HG02610 (cell line): ENCODE data around the gene RAB15.

Experiments
- ATAC-seq: cut with Tn5 transposase; IDR thresholded peaks from one replicate; pipeline ENCODE4 v1.9.1; 2021; ENCODE audit warnings: mild to moderate bottlenecking, moderate library complexity; ENCODE audit not compliant: unreplicated experiment

The RAB15 gene

DNA sequence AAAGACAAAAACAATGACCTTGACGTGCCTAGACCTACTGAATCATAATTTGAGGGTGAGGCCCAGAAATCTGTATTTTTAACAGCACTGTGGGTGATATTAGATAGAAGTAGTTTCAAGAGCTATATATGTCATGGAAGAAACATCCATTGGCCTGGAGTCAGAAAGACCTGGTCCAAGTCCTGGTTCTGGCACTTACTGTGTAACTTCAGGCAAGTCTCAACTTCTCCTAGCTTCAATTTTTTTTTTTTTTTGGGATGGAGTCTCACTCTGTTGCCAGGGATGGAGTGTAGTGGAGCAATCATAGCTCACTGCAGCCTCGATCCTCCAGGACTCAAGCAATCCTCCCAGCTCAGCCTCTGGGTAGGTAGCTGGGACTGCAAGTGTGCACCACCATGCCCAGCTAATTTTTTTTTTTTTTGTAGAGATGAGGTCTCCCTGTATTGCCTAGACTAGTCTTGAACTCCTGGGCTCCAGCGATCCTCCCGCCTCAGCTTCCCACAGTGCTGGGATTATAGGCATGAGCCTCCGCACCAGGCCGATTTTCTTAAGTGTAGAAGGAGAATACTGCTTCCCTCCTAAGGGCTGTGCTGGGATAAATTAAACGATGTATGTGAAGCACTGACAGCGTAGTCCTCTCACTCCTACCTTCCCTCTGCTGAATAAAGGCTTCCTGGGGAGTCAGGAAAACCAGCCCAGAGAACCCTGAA is 15.3 kb downstream of the RAB15 start:
- no peak for ATAC-seq

DNA sequence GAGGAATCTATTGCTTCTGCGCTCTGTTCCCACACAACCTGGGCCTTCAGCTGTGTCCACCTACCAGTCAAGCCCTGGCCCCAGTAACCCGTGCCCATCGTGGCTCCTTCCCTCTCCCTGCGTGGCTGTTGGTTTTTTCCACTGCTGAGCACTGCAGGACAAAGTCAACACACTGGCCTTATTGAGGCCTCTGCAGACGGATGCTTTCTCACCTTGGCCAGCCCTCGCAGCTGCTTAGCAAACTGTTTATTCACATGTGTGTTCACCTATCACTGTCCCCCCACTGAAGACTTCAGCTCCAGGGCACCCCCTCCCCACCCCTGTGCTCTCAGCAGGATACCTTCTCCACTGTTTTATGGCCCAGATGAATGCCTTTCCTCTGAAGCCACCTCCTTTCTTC is 16.8 kb downstream of the RAB15 start:
- no peak for ATAC-seq

DNA sequence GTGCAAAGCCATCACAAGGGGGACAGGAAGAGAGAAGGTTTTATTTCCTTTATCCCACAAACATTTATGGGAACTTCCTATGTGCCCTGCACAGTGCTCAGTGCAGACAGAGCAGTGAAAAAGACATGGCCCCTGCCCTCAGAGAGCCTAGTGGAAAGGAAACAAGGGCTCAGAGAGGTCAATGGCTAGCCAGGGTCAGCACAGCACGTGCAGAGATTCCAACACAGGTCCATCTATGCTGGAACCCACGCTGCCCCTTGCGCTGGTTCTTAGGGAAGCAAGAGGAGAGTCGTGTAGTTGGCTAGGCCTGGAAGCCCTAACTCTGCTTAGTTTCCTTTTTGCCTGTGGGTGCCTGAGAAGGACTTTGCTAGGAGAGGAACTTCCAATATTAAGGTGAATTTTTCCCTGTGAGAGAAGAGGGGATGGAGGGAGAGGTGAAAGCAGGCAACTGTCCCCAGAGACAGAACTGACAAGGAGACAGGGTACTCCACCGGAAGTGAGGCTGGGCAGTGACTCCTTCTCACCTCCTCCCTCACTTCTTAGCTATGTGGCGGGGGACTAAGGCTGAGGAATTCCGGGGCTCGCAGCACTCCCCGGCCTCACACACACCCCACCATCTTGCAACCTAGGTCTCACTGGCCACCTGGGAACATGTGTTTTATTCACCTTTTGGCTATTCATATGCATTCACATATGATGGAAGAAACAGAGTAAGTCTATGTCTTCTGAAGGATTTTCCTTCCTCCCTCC is 17.5 kb downstream of the RAB15 start:
- ATAC-seq, result no peak

DNA sequence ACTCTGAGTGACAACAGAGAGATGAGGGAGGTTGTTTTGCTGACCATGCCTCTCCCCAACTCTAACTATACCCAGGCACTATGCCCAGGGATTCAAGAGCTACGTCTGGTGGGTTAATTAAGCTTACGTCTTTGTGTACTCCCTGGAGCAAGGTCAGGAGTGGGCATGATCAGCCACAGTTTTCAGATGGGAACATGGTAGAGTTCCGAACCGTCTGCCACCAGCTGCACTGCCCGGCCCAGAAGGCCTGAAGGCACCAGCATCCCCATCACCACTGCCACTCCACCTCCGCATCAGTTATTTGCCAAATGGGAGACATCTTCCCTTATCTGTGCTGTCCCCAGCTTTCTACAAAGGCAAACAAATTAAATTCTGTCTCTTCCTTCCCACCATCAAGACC is 18.5 kb downstream of the RAB15 start:
- no peak for ATAC-seq

DNA sequence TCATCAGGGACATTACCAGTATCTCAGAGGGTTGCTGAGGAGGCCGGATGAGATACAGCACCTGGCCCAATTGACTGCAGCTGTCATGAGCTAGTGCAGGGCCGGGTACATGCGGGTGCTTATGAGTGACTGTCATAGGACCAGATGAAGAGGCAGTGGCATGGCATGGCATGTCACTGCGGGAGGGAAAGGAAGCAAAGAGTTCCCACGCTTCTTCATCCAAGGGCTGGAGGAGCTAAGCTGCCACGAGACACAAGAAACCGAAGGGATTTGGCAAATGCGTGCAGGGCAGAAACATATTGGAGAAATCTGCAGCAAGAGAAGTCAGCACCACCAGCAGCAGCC is 18.9 kb downstream of the RAB15 start:
- ATAC-seq, result no peak

DNA sequence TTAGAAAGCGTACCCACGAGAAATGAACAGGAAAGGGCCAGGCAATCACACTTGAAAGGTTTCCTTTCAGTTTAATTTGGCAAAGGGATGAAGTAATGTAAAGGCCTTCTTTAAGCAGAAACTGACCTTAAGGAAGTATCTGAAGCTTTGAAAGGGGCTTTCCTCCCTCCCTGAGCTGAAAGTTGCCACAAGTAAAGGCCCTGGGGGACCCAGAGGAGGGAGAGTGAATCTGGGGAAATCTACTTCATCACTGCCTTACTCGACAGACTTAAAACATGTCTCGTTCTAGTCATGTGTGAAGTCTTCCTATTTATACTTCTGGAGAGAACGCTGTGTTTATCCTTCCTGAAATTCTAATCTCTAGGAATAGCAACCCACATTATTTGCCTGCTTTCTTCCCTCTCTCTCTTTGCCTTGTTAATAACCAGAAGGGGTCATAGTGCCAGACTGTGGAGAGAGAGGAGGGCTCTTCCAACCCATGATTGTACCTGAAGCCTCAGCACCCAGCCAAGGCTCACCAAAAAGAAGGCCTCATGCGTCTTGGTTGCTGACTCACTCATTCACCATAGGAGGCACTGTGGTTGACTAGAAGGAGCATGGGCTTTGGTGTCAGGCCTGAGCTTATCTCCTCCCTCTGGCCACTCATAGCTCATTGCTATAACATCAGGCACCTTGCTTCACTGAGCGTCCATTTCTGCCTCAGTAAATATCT is 19.4 kb downstream of the RAB15 start:
- peak; percentile 65 for ATAC-seq

DNA sequence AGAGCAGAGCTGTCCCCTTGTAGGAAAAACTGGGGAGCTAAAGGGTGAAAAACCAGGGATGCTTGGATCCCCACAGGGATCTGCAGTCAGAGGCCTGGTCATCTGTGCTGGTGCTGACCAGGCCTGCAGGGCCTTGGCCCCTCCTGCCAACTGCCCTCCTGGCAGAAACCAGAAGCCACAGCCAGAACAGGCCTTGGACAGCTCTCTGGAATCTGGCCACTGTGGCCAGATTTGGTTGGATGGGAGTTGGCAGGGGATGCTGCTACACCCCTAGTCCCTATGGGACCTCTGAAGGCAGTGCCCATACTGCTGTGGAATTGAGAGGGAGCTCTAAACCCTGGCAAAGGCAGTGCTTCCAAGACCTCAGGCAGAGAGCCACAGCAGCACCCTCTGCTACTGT is 20.4 kb downstream of the RAB15 start:
- no peak for ATAC-seq

DNA sequence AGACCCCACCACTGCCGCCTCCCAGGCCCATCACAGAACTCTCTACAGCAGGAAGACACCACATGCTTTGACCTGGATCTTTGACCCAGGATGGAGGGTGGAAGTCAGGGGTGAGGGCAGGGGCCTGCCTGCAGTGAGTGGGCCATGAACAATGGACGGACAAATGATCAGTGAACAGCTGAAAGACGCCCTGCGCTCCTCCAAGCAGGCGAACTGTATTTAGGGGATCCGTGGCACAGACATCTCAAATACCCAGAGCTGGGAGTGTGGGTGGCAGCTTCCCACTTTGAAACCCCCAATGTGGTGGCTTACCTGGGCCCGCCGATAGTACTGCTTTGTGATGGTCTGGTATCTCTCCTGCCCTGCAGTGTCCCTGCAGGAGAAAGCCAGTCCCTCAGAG is 20.8 kb downstream of the RAB15 start:
- ATAC-seq, result no peak

DNA sequence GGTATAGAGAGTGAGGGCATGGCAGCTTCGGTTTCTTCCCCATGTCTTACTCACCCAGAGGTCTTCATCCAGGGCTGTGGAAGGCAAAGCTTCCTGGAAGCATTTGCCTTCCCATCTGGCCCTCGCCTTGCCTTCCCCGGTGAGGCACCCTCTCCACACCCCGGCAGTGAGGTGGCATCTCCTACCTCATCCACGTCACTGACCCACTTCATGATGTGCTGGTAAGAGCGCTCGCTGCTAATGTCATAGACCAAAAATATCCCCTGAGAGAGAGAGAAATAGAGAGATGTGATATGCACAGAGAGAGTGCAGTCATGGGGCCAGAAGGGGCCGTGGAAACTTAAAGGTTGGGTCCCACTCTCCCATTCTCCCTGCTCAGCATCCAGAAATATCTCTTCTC is 21.2 kb downstream of the RAB15 start:
- ATAC-seq, result no peak

DNA sequence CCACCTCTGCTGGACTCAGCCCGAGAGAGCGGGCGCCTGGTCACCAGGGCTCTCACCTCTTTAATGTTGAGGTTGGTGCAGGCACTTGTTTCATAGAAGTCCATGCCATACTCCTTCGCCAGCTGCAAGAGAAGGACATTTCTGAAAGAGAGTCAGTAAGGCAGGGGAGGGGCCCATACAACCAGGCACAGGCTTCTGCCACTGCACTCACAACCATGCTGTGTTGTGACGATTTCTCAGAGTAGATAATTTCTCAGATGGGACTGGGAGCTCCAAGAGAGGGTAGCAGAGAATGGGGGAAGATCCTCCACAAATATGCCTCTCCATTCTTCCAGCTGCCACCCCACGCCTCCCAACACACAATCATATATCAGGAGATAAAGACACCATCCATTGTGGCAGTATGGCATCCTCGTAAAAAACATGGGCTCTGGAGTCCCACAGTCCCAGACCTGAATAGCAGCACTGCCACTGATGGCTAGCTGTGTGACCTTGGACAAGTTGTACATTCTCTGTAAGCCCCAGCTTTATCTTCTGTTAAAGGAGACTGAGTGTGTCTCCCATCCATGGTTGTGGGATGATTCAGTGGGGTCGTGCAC is 23.4 kb downstream of the RAB15 start:
- no peak for ATAC-seq

DNA sequence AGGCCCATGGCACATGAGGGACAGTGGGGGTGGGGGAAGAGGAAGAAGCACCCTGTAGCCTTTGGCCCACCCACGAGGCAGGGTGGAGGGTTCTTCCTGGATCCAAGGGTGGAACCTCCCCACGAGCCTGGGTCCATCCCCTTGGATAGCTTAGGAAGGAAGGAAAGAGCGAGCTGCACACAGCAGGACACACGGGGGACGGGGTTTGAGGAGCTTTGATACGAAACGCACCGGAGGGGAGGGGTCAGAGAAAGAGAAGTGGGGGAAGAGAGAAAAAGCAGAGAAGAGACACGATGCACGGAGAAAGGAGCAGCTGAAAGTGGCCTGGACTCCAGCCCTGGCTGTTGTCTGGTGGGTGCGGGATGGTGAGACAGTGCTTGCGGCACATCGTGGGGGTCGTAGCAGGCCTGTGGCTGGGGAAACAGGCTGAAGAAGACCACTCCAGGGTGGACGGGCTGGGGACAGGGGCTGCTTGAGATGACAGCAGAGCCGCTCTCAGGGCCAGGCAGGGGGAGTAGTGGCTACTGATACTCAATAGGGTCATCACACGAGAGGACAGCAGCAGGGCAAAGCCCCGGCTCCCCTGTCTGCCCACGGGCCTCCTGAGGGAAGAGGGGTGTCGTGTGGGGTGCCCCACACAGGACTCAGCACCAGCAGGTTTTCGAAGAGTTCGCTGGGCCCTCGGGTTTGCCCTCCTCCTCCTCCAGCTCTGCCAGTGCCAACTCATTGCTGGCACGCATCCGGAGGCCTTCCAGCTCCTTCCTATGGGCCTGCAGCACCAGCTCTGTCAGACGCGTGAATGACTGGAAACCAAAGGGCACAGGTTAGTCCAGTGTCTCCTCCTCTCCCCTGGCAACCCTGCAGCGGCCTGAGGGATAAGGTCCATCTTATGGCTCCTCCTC is 24.2 kb downstream of the RAB15 start:
- no peak for ATAC-seq

DNA sequence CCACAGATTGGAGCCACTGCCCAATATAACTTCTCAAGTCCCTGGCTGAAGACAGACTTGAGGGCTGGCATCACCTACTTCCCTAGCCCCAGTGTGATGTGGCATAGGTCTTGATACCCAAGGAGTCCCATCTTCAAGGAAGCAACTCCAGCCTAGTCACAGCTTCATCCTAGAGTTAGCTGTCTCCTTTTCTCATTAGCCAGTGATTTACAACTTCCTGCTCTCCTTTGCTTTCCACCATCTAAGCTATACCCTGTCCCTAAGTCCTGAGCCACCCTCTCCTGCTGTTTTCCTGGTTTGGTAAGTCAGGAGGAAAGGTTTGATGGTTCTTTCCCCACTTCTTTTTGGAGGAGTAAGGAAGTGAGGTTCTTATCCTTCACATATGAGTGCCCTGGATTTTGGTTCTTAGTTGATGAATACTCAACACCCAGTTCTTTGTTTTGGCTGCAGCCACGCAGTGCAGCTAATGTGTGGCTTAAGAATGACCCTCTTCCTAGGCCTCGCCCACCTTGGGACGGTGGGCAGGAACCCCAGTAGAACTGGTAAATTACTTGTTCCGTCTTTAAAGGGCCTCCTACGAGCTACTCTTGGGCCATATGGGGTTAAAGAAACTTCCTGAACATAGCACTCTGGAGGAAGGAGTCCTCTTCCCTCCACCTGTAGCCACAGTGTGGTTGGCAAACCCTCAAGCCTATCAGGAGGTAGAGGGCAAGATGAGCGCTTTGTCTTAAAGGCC is 25.7 kb downstream of the RAB15 start:
- no peak for ATAC-seq

DNA sequence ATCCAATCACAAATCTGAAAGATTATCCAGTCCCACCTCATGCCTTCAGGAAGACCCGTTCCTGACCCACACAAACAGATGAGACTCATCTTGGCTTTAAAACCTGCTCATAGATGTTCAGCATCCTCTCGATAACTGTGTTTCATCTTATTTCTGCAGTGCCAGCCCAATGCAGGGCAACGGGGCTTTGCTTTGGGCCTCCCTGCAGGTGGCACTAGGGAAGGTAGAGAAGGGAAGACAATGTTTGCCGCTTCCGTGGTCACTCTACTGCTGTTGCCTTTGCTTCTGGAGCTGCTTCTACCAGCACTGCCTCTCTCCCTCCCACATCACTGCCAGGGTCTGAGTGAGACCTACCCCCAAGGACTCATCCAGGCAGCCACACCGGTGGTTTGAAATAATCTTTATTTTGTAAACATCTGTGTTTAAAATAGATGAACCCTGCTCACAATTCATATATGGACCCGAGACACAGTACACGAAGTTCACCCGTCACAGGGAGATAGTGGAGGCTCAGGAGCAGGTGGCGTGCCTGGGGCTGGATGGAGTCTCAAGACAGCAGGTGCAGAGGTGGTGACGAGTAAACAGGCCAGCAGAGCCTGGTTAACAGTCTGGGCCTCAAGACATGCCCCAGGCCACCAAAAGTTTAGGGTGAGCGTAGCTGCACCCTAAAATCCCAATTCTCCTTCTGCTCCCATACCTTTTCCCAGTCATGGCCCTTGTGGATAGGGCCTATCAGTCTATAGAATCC is 26.5 kb downstream of the RAB15 start:
- ATAC-seq, result no peak

DNA sequence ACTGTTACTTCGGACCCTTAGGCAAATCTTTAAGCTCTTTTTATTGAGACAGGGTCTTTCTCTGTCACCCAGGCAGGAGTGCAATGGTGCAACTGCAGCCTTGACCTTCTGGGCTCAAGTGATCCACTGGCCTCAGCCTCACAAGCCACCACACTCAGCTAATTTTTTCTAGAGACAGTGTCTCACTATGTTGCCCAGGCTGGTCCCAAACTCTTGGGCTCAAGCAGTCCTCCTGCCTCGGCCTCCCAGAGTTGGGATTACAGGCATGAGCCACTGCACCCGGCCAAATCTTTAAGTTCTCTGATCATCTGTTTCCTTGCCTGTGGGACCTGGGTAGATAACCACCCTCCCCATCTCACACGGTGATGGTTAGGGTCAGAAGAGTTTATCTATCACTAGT is 27.3 kb downstream of the RAB15 start:
- ATAC-seq, result no peak

DNA sequence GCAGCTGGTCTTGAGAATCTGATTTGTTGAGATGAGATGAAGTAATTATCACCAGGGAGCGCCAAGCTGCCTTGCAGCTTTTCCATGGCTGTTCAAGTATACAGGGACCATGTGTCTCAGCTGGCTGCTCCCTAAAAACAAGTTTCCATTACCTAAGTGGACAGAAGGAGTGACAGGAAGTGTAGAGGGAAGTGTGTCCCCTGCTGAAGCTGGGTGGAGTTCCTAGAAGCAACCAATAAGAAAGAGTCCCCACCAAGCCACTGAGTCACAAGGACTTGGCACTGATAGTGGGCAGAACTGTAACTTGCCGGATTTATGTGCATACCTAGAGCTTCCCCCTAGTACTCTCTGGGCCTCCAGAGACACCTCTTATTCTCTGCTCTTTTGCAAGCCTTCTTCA is 28.1 kb downstream of the RAB15 start:
- no peak for ATAC-seq

DNA sequence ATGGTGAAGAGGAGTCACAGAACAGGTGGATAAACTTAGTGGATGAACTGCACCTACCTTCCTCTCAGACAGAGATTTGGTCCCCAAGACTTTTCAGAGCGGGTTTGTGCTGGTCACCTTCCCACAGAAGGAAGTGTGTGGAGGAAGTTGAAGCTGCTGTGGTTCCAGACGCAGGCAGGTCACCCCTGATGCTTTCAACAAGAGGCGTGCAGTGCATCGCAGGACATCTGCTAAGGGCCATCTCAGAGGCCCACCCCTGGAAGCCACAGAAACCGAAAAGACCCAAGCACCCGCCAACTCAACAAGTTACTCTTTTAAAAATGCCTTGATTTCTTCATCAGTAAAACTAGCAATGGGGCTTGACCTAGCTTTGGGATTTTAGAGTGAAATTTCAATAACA is 28.6 kb downstream of the RAB15 start:
- ATAC-seq, result no peak

DNA sequence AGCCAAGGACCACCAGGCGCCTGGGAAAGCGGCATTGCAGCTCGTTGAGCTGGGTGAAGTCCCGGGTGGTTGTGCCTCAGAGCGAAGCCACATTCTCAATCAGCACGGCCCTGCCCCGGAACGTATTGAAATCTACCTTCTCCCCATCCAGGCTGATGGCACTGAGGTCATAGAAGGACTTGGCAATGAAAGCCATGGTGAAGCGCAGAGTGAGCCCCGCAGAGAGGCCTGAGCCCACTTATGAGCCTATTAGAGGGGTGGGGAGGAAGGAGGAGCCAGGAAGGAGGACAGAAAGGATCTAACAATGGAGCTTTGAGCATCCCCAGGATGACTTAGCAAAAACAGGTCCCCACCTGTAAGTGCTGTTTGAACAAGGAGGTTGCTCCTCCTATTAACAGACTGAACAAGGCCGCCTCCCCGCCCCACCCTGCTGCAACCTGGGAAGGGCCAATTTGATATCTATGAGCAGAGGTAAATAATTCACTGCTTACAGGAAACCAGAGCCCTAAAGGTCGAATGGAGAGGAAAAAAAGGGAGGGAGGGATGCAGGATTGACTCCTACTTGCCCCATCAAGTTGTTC is 29.5 kb downstream of the RAB15 start, which contains the start of gene GPX2:
Gene GPX2, minus strand, starts transcription at position 215 of the 581 bp plus-strand sequence. Its CDS starts 19 bp downstream, at position 196.
- ATAC-seq, result no peak

DNA sequence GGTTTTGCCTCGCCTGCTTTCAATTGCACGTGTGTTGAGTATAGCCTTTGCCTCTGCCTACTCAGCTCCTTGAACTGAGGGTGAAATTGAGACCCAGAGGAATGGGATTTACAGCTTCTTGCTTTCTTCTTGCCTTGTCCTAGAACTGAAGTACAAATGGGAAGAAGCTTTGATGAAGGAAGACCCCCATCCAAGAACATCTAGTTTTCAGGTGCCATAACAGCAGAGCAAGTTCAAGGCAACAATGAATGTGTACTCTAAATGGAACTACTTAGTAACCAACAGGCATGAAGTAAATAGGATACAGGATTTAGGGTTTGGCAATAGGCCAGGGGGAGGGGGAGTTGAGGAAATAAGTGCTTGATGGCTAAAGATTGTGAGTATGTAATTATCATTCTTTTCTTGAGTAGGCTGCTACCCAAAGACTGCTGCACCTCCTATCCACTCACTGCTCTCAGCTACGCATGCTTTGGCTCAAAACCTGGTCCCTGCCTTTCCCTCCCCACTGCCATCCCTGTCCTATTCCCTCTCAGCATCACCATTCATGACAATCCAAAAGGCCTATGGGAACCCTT is 31.7 kb downstream of the RAB15 start:
- no peak for ATAC-seq

DNA sequence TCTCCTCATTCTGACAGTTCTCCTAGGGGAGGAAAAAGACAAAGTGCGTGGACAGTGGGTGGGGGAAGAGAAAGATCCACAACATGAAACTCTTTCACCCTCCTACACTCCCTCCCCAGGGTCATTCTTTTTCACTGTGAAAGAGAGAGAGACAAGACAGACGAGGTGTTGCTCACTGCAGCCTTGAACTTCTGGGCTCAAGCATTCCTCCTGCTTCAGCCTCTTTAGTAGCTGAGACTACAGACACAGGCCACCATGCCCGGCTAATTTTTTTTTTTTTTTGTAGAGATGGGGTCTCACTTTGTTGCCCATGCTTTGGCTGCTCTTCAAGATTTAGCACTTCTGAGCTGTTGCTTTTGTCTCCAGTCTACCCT is 32.3 kb downstream of the RAB15 start:
- ATAC-seq, result no peak
